Neural cell (in vitro differentiated cells): ENCODE measurements around the gene TBC1D8.

Source experiments
- SMC3 ChIP-seq: fragments of 450-650 bp; conservative IDR thresholded peaks from 2 replicates; pipeline ENCODE4 v1.6.1; 2014; ENCODE audit warnings: antibody characterized with exemption, mild to moderate bottlenecking, moderate library complexity; ENCODE audit not compliant: poor library complexity
- TF ChIP-seq, protein P1 (sequence below): fragments of 450-650 bp; IDR thresholded peaks from 2 replicates; pipeline ENCODE4 v1.5.1; 2014; ENCODE audit warnings: antibody characterized with exemption, mild to moderate bottlenecking, moderate library complexity; ENCODE audit not compliant: poor library complexity, severe bottlenecking

DNA sequence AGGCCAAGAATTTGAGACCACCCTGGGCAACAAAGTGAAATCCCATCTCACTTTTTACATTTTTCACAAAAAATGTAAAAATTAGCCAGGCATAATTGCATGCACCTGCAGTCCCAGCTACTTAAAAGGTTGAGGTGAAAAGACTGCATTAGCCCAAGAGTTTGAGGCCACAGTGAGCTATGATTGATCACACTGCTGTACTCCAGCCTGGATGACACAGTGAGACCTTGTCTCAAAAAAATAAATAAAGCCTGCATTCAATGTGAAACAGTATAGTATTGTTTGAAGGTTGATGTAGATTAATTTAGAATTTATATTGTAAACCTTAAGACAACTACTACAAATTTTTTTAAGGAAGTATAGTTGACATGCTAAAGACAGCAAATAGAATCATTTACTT, 53.5 kb downstream of the TBC1D8 start:
- TF ChIP-seq, protein P1, sequence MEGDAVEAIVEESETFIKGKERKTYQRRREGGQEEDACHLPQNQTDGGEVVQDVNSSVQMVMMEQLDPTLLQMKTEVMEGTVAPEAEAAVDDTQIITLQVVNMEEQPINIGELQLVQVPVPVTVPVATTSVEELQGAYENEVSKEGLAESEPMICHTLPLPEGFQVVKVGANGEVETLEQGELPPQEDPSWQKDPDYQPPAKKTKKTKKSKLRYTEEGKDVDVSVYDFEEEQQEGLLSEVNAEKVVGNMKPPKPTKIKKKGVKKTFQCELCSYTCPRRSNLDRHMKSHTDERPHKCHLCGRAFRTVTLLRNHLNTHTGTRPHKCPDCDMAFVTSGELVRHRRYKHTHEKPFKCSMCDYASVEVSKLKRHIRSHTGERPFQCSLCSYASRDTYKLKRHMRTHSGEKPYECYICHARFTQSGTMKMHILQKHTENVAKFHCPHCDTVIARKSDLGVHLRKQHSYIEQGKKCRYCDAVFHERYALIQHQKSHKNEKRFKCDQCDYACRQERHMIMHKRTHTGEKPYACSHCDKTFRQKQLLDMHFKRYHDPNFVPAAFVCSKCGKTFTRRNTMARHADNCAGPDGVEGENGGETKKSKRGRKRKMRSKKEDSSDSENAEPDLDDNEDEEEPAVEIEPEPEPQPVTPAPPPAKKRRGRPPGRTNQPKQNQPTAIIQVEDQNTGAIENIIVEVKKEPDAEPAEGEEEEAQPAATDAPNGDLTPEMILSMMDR, result no peak
- TF ChIP-seq SMC3, result no peak
